Measurements from ENCODE around the gene HSPA1L.

Gene HSPA1L

DNA sequence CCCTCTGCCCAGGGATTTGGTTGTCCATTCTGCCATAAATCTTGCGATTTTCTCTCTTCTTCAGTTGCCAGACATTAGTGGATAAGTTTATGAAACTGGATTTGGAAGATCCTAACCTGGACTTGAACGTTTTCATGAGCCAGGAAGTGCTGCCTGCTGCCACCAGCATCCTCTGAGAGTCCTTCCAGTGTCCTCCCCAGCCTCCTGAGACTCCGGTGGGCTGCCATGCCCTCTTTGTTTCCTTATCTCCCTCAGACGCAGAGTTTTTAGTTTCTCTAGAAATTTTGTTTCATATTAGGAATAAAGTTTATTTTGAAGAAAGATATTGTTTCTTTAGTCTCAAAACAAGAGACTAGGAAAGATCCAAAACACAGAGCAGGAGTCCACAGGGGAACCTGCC, 52.7 kb downstream of the HSPA1L start, which contains the start of gene SAPCD1:
Gene SAPCD1, plus strand, starts transcription at position 301 of the 400 bp plus-strand sequence. CDS start 399 bp downstream, outside the sequence.
- no peak for DNase-seq

- DNase-seq, result no peak
These were observed 53.7 kb downstream of the HSPA1L start for GRCh38 chr6:31761343-31761742.

GRCh38 chr6:31760790-31761189, 54.3 kb downstream of the HSPA1L start:
- no peak for DNase-seq
